ENCODE data around the gene FYTTD1.
A peak's percentile ranks its signal among the peaks of the same experiment; 100 is the strongest.
"Not testable (repeated sequence)": the region's sequence is repeated elsewhere in the genome, so short reads cannot be mapped to it uniquely, and the experiment has no call there.

Gene FYTTD1

GRCh38 chr3:197713477-197713822 lies 36.2 kb upstream of the FYTTD1 start:
- TF ChIP-seq CTCF (IDR thresholded peaks at IDR 0.05; ENCODE audit: control insufficient read depth, insufficient read depth, low read depth, low read length, missing control alignments) = no peak
- H3K4me3 ChIP-seq (ENCODE audit: control insufficient read depth, low read depth, low read length) = no peak overlapping the region
- no peak for DNase-seq (ENCODE audit: low read depth)

- TF ChIP-seq CTCF (IDR thresholded peaks at IDR 0.05; ENCODE audit: control insufficient read depth, insufficient read depth, low read depth, low read length, missing control alignments) = no peak
- no peak overlapping the region for H3K4me3 ChIP-seq (ENCODE audit: control insufficient read depth, low read depth, low read length)
- no peak for DNase-seq (ENCODE audit: low read depth)
Measured at GRCh38 chr3:197714251-197714650, 35.4 kb upstream of the FYTTD1 start.

- peak; percentile 43 for DNase-seq (ENCODE audit: low read depth)
- no peak for TF ChIP-seq CTCF (IDR thresholded peaks at IDR 0.05; ENCODE audit: control insufficient read depth, insufficient read depth, low read depth, low read length, missing control alignments)
- H3K4me3 ChIP-seq (ENCODE audit: control insufficient read depth, low read depth, low read length) = no peak overlapping the region
Measured at GRCh38 chr3:197718891-197719290, 30.8 kb upstream of the FYTTD1 start.

GRCh38 chr3:197720694-197721093 lies 29.0 kb upstream of the FYTTD1 start:
- no peak overlapping the region for H3K4me3 ChIP-seq (ENCODE audit: control insufficient read depth, low read depth, low read length)
- no peak for TF ChIP-seq CTCF (IDR thresholded peaks at IDR 0.05; ENCODE audit: control insufficient read depth, insufficient read depth, low read depth, low read length, missing control alignments)
- no peak for DNase-seq (ENCODE audit: low read depth)

GRCh38 chr3:197722734-197723133 lies 26.9 kb upstream of the FYTTD1 start:
- no peak overlapping the region for H3K4me3 ChIP-seq (ENCODE audit: control insufficient read depth, low read depth, low read length)
- no peak for TF ChIP-seq CTCF (IDR thresholded peaks at IDR 0.05; ENCODE audit: control insufficient read depth, insufficient read depth, low read depth, low read length, missing control alignments)
- no peak for DNase-seq (ENCODE audit: low read depth)

- not testable (repeated sequence) for DNase-seq (ENCODE audit: low read depth); H3K4me3 ChIP-seq (ENCODE audit: control insufficient read depth, low read depth, low read length)
Measured at GRCh38 chr3:197727878-197728277, 21.8 kb upstream of the FYTTD1 start.

GRCh38 chr3:197728487-197728886 lies 21.2 kb upstream of the FYTTD1 start:
- DNase-seq (ENCODE audit: low read depth) = no peak
- no peak overlapping the region for H3K4me3 ChIP-seq (ENCODE audit: control insufficient read depth, low read depth, low read length)
- TF ChIP-seq CTCF (IDR thresholded peaks at IDR 0.05; ENCODE audit: control insufficient read depth, insufficient read depth, low read depth, low read length, missing control alignments) = no peak

Data from AG09309 (cell line).